H9 (cell line): Measurements from ENCODE around the gene CTSW. TPM values are rescaled to one million over a fixed set of nuclear protein-coding genes. Genes with fewer than 3 reads are reported as not detected.

ENCODE experiments used
- DNase-seq: peaks from one replicate; pipeline ENCODE4 v3.0.0-alpha.2; 2017
- H2AFZ ChIP-seq: one replicate; pipeline ENCODE4 v1.6.1; 2013; ENCODE audit warnings: mild to moderate bottlenecking, low read length, control low read depth, moderate library complexity
- H2AK5ac ChIP-seq: 2 replicates; pipeline ENCODE4 v1.6.1; 2013; ENCODE audit warnings: low read length, control low read depth, mixed read lengths; ENCODE audit not compliant: insufficient read length
- H2BK120ac ChIP-seq: one replicate; pipeline ENCODE4 v1.6.1; 2013; ENCODE audit warnings: low read depth, mild to moderate bottlenecking, low read length, control low read depth, inconsistent platforms; ENCODE audit not compliant: poor library complexity, severe bottlenecking
- H2BK12ac ChIP-seq: 2 replicates; pipeline ENCODE4 v1.6.1; 2013; ENCODE audit warnings: low read length, control low read depth, mixed read lengths, low read depth; ENCODE audit not compliant: insufficient read length
- H2BK15ac ChIP-seq: 2 replicates; pipeline ENCODE4 v1.6.1; 2013; ENCODE audit warnings: low read depth, low read length, control low read depth
- H2BK20ac ChIP-seq: one replicate; pipeline ENCODE4 v1.6.1; 2013; ENCODE audit warnings: low read depth, mild to moderate bottlenecking, low read length, control low read depth, inconsistent platforms; ENCODE audit not compliant: poor library complexity, severe bottlenecking
- H2BK5ac ChIP-seq: 2 replicates; pipeline ENCODE4 v1.6.1; 2013; ENCODE audit warnings: low read length, control low read depth, mixed read lengths; ENCODE audit not compliant: insufficient read length
- H3K14ac ChIP-seq: 2 replicates; pipeline ENCODE4 v1.6.1; 2013; ENCODE audit warnings: low read length, control low read depth; ENCODE audit not compliant: insufficient read depth
- H3K18ac ChIP-seq: 2 replicates; pipeline ENCODE4 v1.6.1; 2013; ENCODE audit warnings: low read depth, mild to moderate bottlenecking, mixed read lengths, low read length, control low read depth; ENCODE audit not compliant: insufficient read length
- H3K23ac ChIP-seq: 2 replicates; pipeline ENCODE4 v1.6.1; 2013; ENCODE audit warnings: low read length, control low read depth, mixed read lengths, low read depth; ENCODE audit not compliant: insufficient read length
- H3K23me2 ChIP-seq: 2 replicates; pipeline ENCODE4 v1.6.1; 2013; ENCODE audit warnings: low read depth, mild to moderate bottlenecking, mixed read lengths, low read length, control low read depth; ENCODE audit not compliant: insufficient read length, poor library complexity, severe bottlenecking
- H3K27ac ChIP-seq: 2 replicates; pipeline ENCODE4 v1.5.1; 2013; ENCODE audit warnings: low read length, control low read depth, mixed read lengths, low read depth; ENCODE audit not compliant: insufficient read length
- H3K27me3 ChIP-seq: 2 replicates; pipeline ENCODE4 v1.6.1; 2013; ENCODE audit warnings: low read length, control low read depth, inconsistent platforms; ENCODE audit not compliant: insufficient read depth
- H3K4ac ChIP-seq: 2 replicates; pipeline ENCODE4 v1.6.1; 2013; ENCODE audit warnings: low read depth, mild to moderate bottlenecking, control low read depth, inconsistent platforms, low read length, moderate library complexity
- H3K4me1 ChIP-seq: 2 replicates; pipeline ENCODE4 v1.6.1; 2013; ENCODE audit warnings: low read length, control low read depth, inconsistent platforms; ENCODE audit not compliant: insufficient read depth
- H3K4me2 ChIP-seq: 2 replicates; pipeline ENCODE4 v1.6.1; 2013; ENCODE audit warnings: low read length, control low read depth, mixed read lengths; ENCODE audit not compliant: insufficient read length, insufficient read depth
- H3K56ac ChIP-seq: 2 replicates; pipeline ENCODE4 v1.6.1; 2013; ENCODE audit warnings: low read depth, mild to moderate bottlenecking, mixed read lengths, low read length, control low read depth; ENCODE audit not compliant: insufficient read length
- H3K79me1 ChIP-seq: 2 replicates; pipeline ENCODE4 v1.6.1; 2013; ENCODE audit warnings: low read depth, mild to moderate bottlenecking, moderate library complexity, low read length, control low read depth, inconsistent platforms; ENCODE audit not compliant: insufficient read depth, poor library complexity, severe bottlenecking
- H3K79me2 ChIP-seq: 2 replicates; pipeline ENCODE4 v1.6.1; 2013; ENCODE audit warnings: low read length, control low read depth, inconsistent platforms; ENCODE audit not compliant: insufficient read depth
- H3K9ac ChIP-seq: 2 replicates; pipeline ENCODE4 v1.6.1; 2013; ENCODE audit warnings: low read length, control low read depth, mixed read lengths; ENCODE audit not compliant: insufficient read length; ENCODE audit errors: extremely low read depth
- H3K9me3 ChIP-seq: one replicate; pipeline ENCODE4 v1.6.1; 2013; ENCODE audit warnings: low read depth, low read length, inconsistent platforms; ENCODE audit not compliant: control insufficient read depth
- H3T11ph ChIP-seq: one replicate; pipeline ENCODE4 v1.6.1; 2013; ENCODE audit warnings: mild to moderate bottlenecking, low read length, control low read depth, inconsistent platforms
- H4K20me1 ChIP-seq: one replicate; pipeline ENCODE4 v1.6.1; 2013; ENCODE audit not compliant: control insufficient read depth, insufficient read length, insufficient read depth
- H4K5ac ChIP-seq: 2 replicates; pipeline ENCODE4 v1.6.1; 2013; ENCODE audit warnings: low read depth, mild to moderate bottlenecking, mixed read lengths, low read length, control low read depth; ENCODE audit not compliant: insufficient read length
- H4K8ac ChIP-seq: replicated peaks from 2 replicates; pipeline ENCODE4 v1.6.1; 2013; ENCODE audit warnings: low read length, control low read depth, mixed read lengths, low read depth; ENCODE audit not compliant: insufficient read length
- H4K91ac ChIP-seq: 2 replicates; pipeline ENCODE4 v1.6.1; 2013; ENCODE audit warnings: low read depth, mild to moderate bottlenecking, moderate library complexity, mixed read lengths, low read length, control low read depth; ENCODE audit not compliant: insufficient read length
- H3K27ac Mint-ChIP-seq, 3 experiments: 2 replicates in 2 of 3; 3 replicates in 1 of 3; pipeline ENCODE4 v1.8.0; 2020 to 2021; ENCODE audit warnings: mixed read lengths in 3 of 3, mild to moderate bottlenecking in 1 of 3, moderate library complexity in 1 of 3
- H3K27me3 Mint-ChIP-seq: 2 replicates; pipeline ENCODE4 v1.8.0; 2021; ENCODE audit warnings: low read depth, mild to moderate bottlenecking, moderate library complexity, mixed read lengths
- H3K36me3 Mint-ChIP-seq, 3 experiments: 2 replicates in 2 of 3; 3 replicates in 1 of 3; pipeline ENCODE4 v1.8.0; 2020 to 2021; ENCODE audit warnings: low read depth in 3 of 3, mixed read lengths in 3 of 3; ENCODE audit not compliant: insufficient read depth in 1 of 3
- H3K4me1 Mint-ChIP-seq, 2 experiments: 2 replicates each; pipeline ENCODE4 v1.8.0; 2020; ENCODE audit warnings: mixed read lengths in 2 of 2
- H3K4me3 Mint-ChIP-seq, 2 experiments: 2 replicates in 1 of 2; 3 replicates in 1 of 2; pipeline ENCODE4 v1.8.0; 2020 to 2021; ENCODE audit warnings: mild to moderate bottlenecking in 2 of 2, mixed read lengths in 2 of 2, moderate library complexity in 1 of 2
- H3K9me3 Mint-ChIP-seq, 2 experiments: 2 replicates in 1 of 2; 3 replicates in 1 of 2; pipeline ENCODE4 v1.8.0; 2020; ENCODE audit warnings: mild to moderate bottlenecking in 2 of 2, mixed read lengths in 2 of 2, moderate library complexity in 1 of 2
- WGBS: extraction: QIAGEN DNeasy Blood & Tissue Kit; methylation state at CpG from one replicate; pipeline ENCODE4 v1.1.7; 2013; ENCODE audit warnings: missing lambda C conversion rate, low lambda C conversion rate, mixed read lengths; ENCODE audit not compliant: insufficient read length; ENCODE audit errors: extremely low coverage; 5-methylcytosine and 5-hydroxymethylcytosine counted together
- total RNA-seq: library from RNA; stranded (reverse); gene quantifications from 2 replicates; pipeline ENCODE4 v1.2.1, GENCODE V29; 2021
- TF ChIP-seq, protein P1 (sequence below): fragments of 200-600 bp; sonication (generic); conservative IDR thresholded peaks from 3 replicates; pipeline ENCODE4 v1.8.0; 2021; ENCODE audit warnings: antibody characterized with exemption, mild to moderate bottlenecking

Gene CTSW
- total RNA-seq, 1 experiment from 2014 or later, result not detected

DNA sequence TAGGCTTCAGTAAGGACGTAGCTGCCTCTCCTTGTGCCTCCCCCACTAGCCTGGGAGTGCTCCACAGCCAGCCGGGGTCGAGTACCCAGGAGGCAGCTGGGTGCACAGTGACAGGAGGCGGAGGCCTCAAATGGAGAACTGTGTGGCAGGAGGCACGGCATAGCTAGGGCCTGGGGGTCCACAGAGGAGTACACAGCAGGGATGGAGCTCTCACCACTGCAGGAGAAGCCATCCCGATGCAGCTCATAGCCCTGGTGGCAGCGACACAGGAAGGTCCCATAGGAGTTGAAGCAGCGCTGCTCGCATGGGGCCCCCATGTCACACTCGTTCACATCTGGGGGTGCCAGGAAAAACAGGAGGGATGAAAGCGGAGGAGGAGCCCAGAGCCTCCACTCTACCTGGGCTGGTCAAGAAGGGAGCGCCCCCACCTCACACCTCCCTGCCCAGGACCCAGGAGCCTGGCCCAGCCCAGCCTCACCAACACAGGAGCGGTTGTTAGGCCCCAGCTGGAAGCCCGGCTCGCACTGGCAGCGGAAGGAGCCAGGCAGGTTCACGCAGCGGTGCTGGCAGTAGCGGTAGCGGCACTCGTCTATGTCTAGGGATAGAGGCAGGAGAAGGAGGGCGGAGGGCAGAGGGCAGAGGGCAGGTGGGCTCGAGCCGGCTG lies 9.9 kb upstream of the CTSW start:
- H4K91ac ChIP-seq, result no peak overlapping the region
- no peak overlapping the region for H3K27ac ChIP-seq
- Mint-ChIP-seq H3K4me1 (peaks cover 15 to 20% of the 10 kb centered on the region in 2 experiments), H3K9me3 (no peaks in the 10 kb centered on the region; a peak in 1 of 5 replicates), H3K27me3 (peaks cover 7% of the 10 kb centered on the region), H3K27ac (no peak overlapping the region), H3K4me3 (no peak overlapping the region), H3K36me3 (peaks cover 5 to 12% (median 11%) of the 10 kb centered on the region in 3 experiments; a peak in 5 of 7 replicates)
- H2AK5ac ChIP-seq, result no peak overlapping the region
- no peak overlapping the region for H2BK20ac ChIP-seq
- H2BK5ac ChIP-seq, result no peak overlapping the region
- H2AFZ ChIP-seq, result no peak overlapping the region
- TF ChIP-seq, protein P1, sequence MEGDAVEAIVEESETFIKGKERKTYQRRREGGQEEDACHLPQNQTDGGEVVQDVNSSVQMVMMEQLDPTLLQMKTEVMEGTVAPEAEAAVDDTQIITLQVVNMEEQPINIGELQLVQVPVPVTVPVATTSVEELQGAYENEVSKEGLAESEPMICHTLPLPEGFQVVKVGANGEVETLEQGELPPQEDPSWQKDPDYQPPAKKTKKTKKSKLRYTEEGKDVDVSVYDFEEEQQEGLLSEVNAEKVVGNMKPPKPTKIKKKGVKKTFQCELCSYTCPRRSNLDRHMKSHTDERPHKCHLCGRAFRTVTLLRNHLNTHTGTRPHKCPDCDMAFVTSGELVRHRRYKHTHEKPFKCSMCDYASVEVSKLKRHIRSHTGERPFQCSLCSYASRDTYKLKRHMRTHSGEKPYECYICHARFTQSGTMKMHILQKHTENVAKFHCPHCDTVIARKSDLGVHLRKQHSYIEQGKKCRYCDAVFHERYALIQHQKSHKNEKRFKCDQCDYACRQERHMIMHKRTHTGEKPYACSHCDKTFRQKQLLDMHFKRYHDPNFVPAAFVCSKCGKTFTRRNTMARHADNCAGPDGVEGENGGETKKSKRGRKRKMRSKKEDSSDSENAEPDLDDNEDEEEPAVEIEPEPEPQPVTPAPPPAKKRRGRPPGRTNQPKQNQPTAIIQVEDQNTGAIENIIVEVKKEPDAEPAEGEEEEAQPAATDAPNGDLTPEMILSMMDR, result no peak
- no peaks in the 10 kb centered on the region for H3K4me1 ChIP-seq
- no peak for DNase-seq
- no peak overlapping the region for H3K56ac ChIP-seq
- H2BK120ac ChIP-seq, result no peak overlapping the region
- peaks cover 8% of the 10 kb centered on the region for H3K23me2 ChIP-seq
- H3T11ph ChIP-seq, result no peak overlapping the region
- H3K9me3 ChIP-seq, result no peaks in the 10 kb centered on the region
- H3K18ac ChIP-seq, result no peak overlapping the region
- no peak overlapping the region for H3K23ac ChIP-seq
- no peak overlapping the region for H3K9ac ChIP-seq
- no peak overlapping the region for H3K14ac ChIP-seq
- no CpG with 5 or more reads among the region's 24 CpGs for WGBS
- H4K20me1 ChIP-seq, result no peaks in the 10 kb centered on the region
- no peak overlapping the region for H3K4me2 ChIP-seq
- no peaks in the 10 kb centered on the region for H3K79me1 ChIP-seq
- no peak overlapping the region for H2BK12ac ChIP-seq
- H4K8ac ChIP-seq, result no peak overlapping the region
- no peaks in the 10 kb centered on the region for H3K79me2 ChIP-seq
- no peak overlapping the region for H2BK15ac ChIP-seq
- H3K4ac ChIP-seq, result no peak overlapping the region
- H3K27me3 ChIP-seq, result peaks cover 3% of the 10 kb centered on the region; the same call in 1 of the 2 replicates
- H4K5ac ChIP-seq, result no peak overlapping the region
